ENCODE data around the gene ELP4.
"Not testable (repeated sequence)": the region's sequence is repeated elsewhere in the genome, so short reads cannot be mapped to it uniquely, and the experiment has no call there.

ELP4 gene

DNA sequence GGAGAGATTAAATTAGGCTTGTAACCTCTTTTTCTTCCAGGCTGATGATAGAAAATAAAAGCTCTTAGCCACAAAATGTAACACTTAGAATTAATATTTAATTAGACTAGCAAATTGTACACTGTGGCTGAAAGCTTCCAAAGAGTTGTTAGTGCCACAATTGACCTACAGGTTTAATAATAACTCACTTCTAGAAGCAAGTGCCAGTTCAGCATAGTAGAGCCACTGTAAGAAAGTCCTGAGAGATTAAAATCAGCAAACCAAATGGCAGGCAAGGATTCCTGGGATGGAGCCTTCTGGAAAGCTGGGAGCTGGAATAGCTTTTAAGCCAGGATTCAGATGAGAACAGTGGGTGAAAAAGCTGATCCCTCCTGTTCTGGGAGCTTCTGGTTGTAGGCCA is 131.0 kb downstream of the ELP4 start:
- intact Hi-C loops (cut with DNase I) = no loop called here
- DNase-seq = no peak

DNA sequence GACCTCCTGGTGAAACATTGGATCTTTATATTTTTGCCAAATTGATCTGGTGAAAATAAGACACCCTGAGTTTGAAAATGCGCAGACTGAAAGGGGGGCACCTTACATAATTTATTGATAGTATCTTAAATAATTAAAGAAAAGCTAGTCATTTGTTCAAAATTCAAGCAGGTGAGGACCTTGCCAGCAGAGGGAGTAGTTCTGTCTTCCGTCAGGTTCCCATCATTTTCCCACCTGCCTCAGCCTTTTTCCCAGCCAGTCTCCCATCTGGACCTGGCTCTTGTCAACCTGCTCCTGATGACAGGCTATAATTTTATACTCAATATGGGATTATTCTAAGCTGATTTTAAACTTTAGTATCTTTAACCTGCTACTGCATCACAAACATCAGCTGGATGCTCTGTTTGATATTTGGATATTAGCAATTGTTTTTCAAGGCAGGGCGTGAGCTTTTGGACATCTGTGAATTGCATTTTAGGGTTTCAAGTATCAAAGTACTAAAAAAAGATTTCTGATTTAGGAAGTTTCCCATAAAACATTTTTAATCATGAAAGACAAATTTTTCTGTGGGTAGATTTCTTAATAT is 132.0 kb downstream of the ELP4 start:
- peak in 1 of 10 donors; percentile 11 for DNase-seq
- intact Hi-C loops (cut with DNase I) = no loop called here

DNA sequence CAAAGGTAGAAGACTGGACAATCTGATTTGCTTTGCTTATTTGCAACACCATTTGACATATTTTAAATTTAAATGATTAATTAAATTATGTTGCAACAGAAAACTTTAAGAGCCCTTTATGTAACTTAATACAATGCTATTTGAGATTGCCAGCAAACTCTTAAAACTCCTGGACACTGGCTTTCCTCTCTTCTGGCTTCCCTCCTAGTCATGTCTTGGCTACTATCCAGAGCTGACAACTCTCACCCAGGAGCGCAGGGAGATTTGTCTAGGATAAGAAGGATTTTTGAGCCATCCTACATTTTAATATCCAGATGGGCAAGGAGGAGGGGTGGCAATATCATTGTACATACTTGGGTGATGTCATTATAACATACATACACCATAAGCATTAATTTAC is 134.3 kb downstream of the ELP4 start:
- DNase-seq = no peak
- intact Hi-C loops (cut with DNase I) = no loop called here

DNA sequence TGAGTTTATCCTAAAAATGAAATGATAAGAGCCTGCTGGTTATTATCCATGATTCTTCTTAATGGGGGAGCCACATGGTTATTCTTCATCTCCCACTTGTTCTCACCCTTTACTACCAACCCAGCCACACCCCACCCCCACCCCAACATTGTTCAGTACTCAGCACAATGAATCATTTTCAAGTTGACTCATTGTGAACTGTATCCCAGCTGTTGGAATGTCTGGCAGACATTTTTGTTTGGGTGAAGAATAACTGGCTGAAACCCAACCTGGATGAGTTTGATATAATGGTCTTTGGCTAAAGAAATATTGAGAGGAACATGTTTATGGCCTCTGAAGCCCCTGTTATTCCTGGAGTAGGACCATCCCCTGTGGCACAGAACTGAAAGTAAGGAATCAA is 136.2 kb downstream of the ELP4 start:
- no peak for DNase-seq
- intact Hi-C loops (cut with DNase I) = no loop called here

DNA sequence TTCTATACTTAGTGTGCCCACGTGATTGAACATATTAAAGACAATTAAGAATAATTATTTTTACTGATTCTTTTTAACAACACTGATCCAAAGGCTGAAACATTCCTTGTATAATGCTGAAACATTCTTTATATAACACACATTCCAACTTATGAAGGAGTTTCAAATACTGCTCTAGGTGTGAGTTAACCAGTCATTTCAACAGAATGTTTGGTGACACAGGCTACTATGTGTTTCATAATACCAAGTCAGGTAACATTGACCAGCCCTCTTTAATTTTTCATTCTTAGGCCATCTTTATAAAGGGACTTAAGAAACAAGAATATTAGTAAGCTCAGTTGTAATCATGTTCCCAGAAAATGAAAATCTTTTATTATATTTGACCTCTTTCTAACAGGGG is 136.6 kb downstream of the ELP4 start:
- intact Hi-C loops (cut with DNase I) = no loop called here
- no peak for DNase-seq

DNA sequence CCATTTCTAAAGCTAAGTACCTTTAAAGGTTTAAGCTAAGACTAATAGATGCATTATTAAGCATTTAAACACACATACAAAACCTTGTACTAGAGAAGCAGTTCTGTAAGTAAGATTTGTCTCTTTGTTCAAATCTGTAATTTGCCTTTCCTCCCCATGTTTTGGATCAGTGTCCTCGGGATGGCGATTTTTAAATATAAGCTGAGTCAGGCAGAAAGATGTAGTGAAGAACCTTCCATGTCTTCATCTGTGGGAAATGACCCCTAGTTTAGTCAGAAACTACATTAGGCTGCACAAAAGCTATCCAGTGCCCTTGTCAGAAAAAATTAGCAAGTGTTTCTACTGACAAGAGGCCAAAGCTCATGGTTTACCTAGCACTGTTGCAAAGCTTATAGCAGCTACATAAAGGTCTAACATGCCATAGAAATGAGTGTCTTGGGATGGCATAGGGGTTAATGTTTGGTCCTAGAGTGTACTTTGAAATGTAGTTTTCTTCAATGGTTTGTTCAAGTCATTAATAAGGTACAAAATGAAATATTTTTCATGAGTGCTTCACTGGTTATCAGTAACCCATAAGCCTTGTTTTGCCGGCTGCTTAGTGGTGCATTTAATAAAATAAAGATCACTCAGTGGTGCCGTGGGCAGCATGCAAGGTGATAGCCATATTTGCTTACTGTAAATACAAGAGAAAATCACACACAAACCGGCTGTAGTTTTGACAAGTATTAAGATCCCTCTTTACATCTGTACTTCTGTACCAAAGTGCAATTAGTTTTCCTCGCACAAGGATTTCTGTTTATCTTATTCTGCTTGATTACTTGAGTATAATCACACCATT is 139.8 kb downstream of the ELP4 start:
- DNase-seq = no peak
- intact Hi-C loops (cut with DNase I) = no loop called here

DNA sequence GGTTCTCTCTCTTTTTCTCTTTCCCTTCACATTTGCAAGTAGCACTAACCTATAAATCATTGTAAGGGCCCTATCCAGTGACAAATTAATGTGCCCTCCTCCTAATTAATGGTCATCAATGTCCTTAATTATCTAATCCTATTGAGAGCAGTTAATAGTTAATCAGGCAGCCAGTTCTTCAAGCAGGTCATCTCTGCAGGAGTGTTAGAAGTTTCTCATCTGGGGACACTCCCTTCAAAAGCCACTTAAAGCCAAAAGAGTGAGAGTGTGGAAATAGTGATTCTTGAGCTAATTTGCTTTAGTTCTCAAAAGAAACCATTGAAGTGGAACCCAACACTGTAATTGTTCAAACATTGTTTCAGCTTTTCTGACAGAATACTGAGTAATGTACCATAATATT is 141.6 kb downstream of the ELP4 start:
- intact Hi-C loops (cut with DNase I) = no loop called here
- DNase-seq = no peak

DNA sequence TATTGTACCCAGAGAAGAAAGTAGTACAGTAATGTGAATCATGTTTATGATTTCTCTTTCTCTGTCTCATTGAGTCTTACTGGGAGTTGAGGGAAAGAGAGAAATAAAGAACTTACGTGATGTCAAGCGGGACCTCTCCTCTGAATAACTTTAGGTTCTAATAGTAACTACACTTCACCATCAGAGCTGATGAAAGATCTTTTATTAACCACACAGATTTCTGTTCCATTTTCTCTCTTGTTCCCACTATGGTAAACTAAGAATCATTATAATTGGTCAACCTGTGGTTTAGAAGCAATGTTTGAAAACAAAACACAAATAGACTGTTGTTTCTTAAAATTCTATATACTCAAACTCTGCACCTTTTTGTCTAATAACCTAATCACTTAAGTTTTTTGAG is 142.3 kb downstream of the ELP4 start:
- intact Hi-C loops (cut with DNase I) = no loop called here
- no peak for DNase-seq

DNA sequence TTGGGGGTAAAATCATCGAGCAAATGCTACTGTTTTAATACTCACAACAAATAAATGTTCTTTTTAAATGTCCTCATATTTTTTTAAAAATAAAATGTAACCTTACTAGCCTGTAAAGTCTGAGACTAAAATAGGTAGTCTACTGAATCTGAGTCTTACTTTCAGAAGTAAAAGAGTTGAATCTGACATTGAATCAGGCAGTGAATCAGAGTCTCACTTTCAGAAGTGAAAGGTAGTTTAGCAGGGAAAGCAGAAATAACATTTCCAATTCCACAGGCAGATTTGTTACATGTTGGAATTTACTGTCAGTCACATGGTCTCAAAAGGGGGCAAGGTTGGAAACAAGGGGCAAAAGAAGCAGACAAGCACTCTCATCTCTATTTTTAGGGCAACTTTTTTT is 143.0 kb downstream of the ELP4 start:
- intact Hi-C loops (cut with DNase I) = no loop called here
- DNase-seq = no peak

DNA sequence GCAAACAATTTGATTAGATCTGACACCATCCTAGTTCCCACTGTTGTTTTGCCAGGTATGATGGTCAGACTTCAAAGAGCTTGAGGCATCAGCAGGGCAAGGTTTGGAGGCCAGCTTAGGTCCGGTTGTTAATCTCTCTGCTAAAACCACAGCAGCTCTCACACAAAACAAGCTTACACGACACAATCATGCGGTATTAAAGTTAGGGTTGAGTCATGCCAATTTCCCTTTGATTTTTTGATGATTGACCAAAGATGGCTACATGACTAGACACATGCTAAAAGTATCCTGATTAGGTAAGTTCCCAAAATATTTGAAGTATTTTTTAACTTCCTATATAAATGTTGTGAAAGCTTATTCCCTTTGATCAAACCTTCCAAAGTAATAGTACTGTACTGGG is 145.9 kb downstream of the ELP4 start:
- DNase-seq = no peak
- intact Hi-C loops (cut with DNase I) = no loop called here

DNA sequence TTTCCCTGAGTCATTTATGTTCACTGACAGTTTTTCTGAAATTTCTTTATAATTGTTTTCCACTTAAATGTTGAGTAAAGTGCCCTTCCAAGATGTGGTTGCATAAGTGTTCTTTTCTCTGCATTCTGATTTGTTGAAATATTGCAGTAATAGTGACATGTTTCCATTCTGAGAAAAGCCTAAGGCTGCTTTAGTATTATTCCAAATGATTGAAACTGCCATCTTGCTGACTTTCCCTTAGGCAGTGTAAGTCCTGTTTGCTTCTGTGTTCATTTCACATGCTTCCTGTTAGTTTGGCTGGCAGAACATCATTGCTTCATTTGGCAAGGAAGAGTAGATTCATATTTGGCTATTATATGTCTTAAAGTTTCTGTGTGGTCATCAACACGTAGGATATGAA is 146.5 kb downstream of the ELP4 start:
- intact Hi-C loops (cut with DNase I) = no loop called here
- no peak for DNase-seq

DNA sequence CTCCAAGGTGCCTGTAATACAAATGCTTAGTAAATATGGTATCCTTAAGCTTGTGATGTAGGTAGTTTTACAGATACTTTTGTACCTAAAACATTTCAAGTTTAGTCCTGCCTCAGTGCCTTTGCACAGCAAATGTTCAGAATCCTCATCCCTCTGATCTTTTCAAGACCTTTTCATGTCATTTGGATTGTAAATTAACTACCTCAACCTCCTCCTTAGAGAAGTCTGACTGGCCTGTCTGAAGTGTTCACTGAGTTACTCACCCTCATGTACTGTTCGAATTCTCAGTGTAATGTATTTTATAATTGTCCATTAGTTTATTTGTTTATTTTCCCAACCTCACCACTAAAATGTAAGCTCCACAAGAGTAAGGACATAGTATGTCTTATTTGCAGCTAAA is 147.5 kb downstream of the ELP4 start:
- DNase-seq = no peak
- intact Hi-C loops (cut with DNase I) = no loop called here

DNA sequence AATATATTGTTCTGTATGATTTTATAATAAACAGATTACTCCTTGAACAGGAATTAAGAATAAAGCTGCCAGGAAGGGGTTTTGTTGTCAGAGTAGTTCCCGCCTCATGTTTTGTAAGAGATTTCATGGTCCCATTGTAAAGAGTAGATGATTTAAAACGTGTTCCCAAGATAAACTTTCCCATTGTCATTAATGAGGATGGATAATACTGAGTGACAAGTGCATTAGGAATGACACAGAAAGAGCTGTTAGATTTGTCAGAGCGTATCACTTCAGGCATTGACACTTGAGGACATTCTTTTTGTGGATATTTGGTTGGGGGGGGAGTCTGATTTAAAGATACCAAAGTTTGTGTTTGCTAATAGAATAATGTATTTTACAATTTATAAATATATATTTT is 154.6 kb downstream of the ELP4 start:
- DNase-seq = no peak
- intact Hi-C loops (cut with DNase I) = no loop called here

DNA sequence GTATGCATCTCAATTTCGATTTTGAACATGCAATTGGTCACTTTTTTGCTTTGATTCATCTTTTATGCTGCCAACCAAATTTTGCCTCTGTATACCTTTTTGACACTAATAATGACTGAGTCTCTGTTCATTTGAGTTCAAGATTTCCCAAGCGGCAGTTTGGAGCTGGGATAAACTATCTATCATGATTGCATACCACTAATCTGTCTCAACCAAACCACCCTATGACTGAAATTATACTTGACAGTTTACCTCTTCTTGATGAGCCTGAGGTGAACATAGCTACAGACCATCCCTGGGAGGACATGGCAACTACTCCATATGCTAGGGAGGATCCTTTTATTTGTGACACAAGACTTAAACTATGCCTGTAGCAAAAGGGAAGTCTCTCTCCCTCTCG is 155.4 kb downstream of the ELP4 start:
- intact Hi-C loops (cut with DNase I) = no loop called here

DNA sequence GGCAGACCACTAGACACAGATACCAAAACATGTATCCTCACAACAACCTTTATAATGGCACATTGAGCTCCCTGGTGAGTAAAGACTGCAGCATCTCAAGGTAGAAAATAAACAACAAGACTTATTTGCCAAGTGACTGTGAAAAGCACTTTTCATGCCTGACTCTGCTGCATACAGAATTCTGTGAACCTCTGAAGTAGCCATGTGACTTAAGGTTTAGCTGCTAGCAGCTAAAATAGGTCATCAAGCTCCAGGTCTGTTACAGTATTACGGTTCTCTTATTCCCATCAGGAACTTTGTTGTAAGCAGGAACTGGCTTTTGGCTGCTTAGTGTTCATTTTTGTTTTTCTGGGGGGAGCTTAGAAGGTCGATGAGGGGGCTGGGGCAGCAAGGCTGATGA is 162.1 kb downstream of the ELP4 start:
- intact Hi-C loops (cut with DNase I) = no loop called here
- DNase-seq = no peak

More for the DNA sequence above, 155.4 kb downstream of the ELP4 start:
- no peak for DNase-seq

DNA sequence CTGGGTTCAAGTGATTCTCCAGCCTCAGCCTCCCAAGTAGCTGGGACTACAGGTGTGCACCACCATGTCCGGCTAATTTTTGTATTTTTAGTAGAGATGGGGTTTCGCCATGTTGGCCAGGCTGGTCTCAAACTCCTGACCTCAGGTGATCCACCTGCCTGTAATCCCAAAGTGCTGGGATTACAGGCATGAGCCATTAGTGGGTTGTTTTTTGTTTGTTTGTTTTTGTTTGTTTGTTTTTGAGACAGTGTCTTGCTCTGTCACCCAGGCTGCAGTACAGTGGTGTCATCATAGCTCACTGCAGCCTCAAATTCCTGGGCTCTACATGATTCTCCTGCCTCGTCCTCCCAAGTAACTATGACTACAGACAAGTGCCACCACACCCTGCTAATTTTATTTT is 163.5 kb downstream of the ELP4 start:
- intact Hi-C loops (cut with DNase I); DNase-seq: not testable (repeated sequence)

DNA sequence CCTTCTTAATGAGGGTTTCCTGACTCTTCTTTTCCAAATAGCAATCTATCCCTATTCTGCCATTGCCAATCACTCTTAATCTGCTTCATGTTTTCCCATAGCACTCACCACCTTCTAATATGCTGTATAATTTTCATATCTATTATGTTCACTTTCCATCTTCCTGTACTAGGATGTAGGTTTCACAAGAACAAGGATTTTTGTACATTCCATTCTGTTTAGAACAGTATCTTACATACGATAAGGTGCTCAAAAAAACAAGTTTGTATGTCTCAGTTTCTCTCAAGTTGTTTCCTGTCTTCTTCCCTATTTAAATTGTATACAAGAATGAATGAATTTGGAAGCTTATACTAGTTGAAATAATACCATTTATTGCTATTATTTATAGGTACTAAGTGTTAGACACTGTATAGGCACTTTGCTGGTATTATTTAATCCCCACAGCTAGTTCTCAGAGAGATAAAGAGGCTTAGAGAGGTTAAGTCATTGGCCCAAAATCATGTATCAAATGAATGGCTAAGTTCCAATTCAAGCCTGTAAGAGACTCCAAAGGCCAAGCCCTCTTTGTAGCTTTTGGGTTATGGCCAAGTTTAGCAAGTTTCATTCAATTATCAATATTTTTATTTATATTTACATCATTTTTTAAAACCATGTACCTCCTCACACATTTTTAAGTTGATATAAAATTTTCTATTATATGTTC is 166.9 kb downstream of the ELP4 start:
- no peak for DNase-seq
- intact Hi-C loops (cut with DNase I) = no loop called here

DNA sequence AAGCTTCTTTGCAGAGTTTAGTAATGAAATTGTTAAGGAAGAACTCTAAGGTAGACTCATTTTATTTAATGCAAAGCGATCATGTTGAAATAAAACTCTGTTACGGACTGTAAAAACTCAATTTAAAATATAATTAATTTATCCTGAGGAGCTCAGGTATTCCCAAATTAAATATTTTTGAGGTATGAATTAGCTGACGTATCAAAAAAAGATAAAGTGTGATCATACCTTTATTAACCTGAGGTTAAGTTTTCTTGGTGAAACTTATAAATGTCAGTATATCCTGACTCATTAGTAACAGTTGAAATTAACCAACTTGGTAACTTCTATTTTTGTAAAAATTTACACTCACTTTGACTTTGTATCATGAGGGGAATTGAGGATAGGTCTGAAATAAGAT is 171.2 kb downstream of the ELP4 start:
- intact Hi-C loops (cut with DNase I) = no loop called here
- DNase-seq = no peak

DNA sequence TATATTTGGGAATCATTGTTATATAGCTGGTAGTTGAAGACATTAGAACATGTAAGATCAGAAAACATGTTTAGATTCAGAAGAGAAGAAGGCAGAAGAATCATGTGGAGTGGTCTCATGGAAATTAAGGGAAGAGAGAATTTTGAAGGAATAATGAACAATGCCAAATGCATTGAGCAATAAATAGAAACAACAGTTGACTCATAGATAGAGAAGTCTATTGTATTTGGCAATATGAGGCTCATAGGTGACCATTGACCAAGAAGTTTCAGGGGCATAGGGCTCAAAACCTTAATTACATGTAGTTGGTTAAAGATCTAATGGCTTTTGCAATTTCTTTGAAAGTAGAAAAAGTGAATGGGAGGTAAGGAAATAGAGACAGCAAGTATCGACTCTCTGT is 177.7 kb downstream of the ELP4 start:
- no peak for DNase-seq
- intact Hi-C loops (cut with DNase I) = no loop called here

DNA sequence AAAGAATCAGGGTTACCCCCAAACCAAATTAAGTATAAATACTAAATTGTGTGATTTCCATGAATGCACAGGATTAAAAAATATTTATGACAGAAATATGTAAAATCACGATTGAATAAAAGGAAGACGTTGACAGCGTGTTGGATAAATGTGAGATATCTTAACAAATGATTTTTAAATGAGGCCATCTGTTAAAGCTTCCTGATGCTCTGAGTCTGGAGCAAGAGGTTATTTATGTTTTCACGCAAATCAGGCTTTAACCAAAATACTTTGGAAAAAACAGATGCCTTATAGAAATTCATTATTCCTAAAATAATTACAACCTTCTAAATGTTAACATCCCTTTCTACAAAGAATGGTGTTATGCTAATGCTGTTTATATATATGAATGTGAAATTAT is 178.3 kb downstream of the ELP4 start:
- intact Hi-C loops (cut with DNase I) = no loop called here
- DNase-seq = no peak

DNA sequence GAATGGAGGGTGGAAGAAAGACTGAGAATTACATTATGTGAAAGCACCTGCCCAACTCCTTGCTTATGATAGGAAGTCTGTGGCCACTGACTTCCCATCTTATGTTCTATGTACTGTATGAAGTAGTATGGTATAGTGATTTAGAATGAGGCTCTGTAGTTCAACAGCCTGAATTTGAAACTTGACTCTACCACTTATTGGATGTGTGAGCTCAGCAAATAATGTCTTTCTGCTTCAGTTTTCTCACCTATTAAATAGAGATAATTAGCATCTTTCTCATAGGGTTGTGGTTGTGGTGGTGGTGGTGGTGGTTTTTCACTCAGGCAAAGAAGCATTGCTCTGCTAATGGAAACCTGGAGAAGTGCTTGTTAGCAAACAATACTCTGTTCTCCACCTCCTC is 180.0 kb downstream of the ELP4 start:
- DNase-seq = no peak
- intact Hi-C loops (cut with DNase I) = no loop called here

DNA sequence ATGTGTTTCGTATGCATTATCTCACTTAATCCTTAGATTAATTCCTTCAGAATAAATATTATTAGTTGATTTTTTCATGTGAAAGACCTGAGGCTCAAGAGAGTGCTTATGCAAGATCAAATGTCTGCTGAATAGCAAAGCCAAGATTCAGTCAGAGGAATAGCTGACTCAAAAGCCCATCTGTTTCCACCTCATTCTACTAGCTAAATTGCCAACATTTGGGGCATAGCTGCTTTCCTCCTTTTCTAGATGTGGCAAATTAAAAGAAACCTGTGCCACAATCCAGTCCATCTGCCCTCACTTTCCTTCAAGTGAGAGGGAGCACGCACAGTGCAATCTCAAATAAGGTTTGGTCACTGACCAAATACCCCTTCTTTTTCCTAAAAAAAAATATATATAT is 180.5 kb downstream of the ELP4 start:
- intact Hi-C loops (cut with DNase I) = no loop called here
- DNase-seq = no peak
